MM.1S (cell line): ENCODE measurements around the gene SREBF1.

Source experiments
- EZH2 ChIP-seq: fragments of 300-600 bp; sonication (generic); optimal IDR thresholded peaks from 2 replicates; pipeline ENCODE3; 2017; ENCODE audit warnings: low read depth, mild to moderate bottlenecking, antibody characterized with exemption, low read length, mixed read lengths
- TF ChIP-seq, protein P1 (sequence below): fragments of 300-600 bp; sonication (generic); IDR thresholded peaks from 2 replicates; pipeline ENCODE4 v1.5.1; 2016; ENCODE audit warnings: antibody characterized with exemption, low read length, mixed read lengths

DNA sequence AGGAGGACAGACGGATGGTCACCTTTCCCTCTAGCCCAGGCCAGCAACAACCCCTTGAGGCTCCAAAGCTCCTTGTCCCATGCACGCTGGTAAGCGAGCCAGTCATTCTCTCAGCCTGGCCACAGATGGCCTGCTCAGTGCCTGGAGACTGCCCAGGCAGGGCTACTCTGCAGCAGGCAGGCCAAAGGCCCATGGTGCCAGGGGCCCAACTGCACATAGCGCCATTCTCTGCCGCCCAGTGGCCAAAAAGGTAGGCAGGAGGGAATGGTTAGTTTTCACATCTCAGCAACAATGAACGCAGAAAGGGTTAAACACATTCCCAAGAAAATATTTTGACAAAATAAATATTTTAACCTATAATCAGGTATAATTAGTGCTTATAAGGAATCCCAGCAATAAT, 7.7 kb upstream of the SREBF1 start:
- TF ChIP-seq, protein P1, sequence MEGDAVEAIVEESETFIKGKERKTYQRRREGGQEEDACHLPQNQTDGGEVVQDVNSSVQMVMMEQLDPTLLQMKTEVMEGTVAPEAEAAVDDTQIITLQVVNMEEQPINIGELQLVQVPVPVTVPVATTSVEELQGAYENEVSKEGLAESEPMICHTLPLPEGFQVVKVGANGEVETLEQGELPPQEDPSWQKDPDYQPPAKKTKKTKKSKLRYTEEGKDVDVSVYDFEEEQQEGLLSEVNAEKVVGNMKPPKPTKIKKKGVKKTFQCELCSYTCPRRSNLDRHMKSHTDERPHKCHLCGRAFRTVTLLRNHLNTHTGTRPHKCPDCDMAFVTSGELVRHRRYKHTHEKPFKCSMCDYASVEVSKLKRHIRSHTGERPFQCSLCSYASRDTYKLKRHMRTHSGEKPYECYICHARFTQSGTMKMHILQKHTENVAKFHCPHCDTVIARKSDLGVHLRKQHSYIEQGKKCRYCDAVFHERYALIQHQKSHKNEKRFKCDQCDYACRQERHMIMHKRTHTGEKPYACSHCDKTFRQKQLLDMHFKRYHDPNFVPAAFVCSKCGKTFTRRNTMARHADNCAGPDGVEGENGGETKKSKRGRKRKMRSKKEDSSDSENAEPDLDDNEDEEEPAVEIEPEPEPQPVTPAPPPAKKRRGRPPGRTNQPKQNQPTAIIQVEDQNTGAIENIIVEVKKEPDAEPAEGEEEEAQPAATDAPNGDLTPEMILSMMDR: no peak
- no peak for TF ChIP-seq EZH2
